Choroid plexus epithelial cell (primary cell): ENCODE data around the gene KRTAP4-7.
"Not testable (repeated sequence)": the region's sequence is repeated elsewhere in the genome, so short reads cannot be mapped to it uniquely, and the experiment has no call there.

Experiments used
- DNase-seq: peaks from one replicate; pipeline ENCODE4 v3.0.0-alpha.2; 2010; ENCODE audit warnings: low read depth
- H3K4me3 ChIP-seq: 2 replicates; pipeline ENCODE4 v1.5.1; 2011; ENCODE audit warnings: low read depth, mild to moderate bottlenecking, control low read depth, low read length, moderate library complexity
- CTCF ChIP-seq: conservative IDR thresholded peaks from 2 replicates; pipeline ENCODE4 v1.5.1; 2011; ENCODE audit warnings: low read depth, mild to moderate bottlenecking, control low read depth, inconsistent platforms, low read length, moderate library complexity

The KRTAP4-7 gene

GRCh38 chr17:41071606-41072360 is 12.2 kb upstream of the KRTAP4-7 start:
- TF ChIP-seq CTCF, result no peak
- no peak for DNase-seq
- H3K4me3 ChIP-seq, result no peak overlapping the region

GRCh38 chr17:41073676-41074075 is 10.3 kb upstream of the KRTAP4-7 start:
- DNase-seq, result no peak
- no peak overlapping the region for H3K4me3 ChIP-seq

GRCh38 chr17:41076788-41077187 is 7.2 kb upstream of the KRTAP4-7 start:
- no peak for TF ChIP-seq CTCF
- DNase-seq, result no peak

More at GRCh38 chr17:41073676-41074075, 10.3 kb upstream of the KRTAP4-7 start:
- no peak for TF ChIP-seq CTCF

GRCh38 chr17:41082626-41083025 is 1.3 kb upstream of the KRTAP4-7 start:
- no peak for TF ChIP-seq CTCF
- H3K4me3 ChIP-seq, result no peak overlapping the region
- no peak for DNase-seq

More at GRCh38 chr17:41076788-41077187, 7.2 kb upstream of the KRTAP4-7 start:
- no peak overlapping the region for H3K4me3 ChIP-seq

- not testable (repeated sequence) for H3K4me3 ChIP-seq, DNase-seq
These were observed 523 bp upstream of the KRTAP4-7 start for GRCh38 chr17:41083427-41083826.

GRCh38 chr17:41088760-41089352 is 4.9 kb downstream of the KRTAP4-7 start:
- not testable (repeated sequence) for H3K4me3 ChIP-seq, DNase-seq

- TF ChIP-seq CTCF, result no peak
- no peak overlapping the region for H3K4me3 ChIP-seq
These were observed 12.1 kb downstream of the KRTAP4-7 start for GRCh38 chr17:41096055-41096454.

GRCh38 chr17:41098042-41098441 is 14.1 kb downstream of the KRTAP4-7 start, which contains the start of gene KRTAP4-8:
KRTAP4-8 (minus strand) TSS chr17:41098142; CDS start chr17:41098084, 58 bp downstream.
- no peak for DNase-seq
- H3K4me3 ChIP-seq, result no peak within 1 kb of the TSS
- no peak for TF ChIP-seq CTCF

More at GRCh38 chr17:41096055-41096454, 12.1 kb downstream of the KRTAP4-7 start:
- no peak for DNase-seq
